GM23338 (cell line): ENCODE data around the gene NTM.

Source experiments
- EZH2 ChIP-seq: fragments of 200-600 bp; sonication (generic); IDR thresholded peaks from one replicate; pipeline ENCODE4 v1.8.0; 2017; ENCODE audit warnings: antibody characterized with exemption, mild to moderate bottlenecking, low read depth; ENCODE audit not compliant: unreplicated experiment
- EZH2phosphoT487 ChIP-seq: fragments of 200-600 bp; sonication (generic); IDR thresholded peaks from one replicate; pipeline ENCODE4 v1.8.1; 2018; ENCODE audit warnings: antibody characterized with exemption; ENCODE audit not compliant: unreplicated experiment
- JUNB ChIP-seq: IDR thresholded peaks from one replicate; pipeline ENCODE4 v1.6.1; 2016; ENCODE audit warnings: antibody characterized with exemption; ENCODE audit not compliant: unreplicated experiment
- POLR2AphosphoS5 ChIP-seq: IDR thresholded peaks from 2 replicates; pipeline ENCODE4 v1.6.1; 2016; ENCODE audit warnings: antibody characterized with exemption, low read depth
- ZNF331 ChIP-seq: fragments of 250-450 bp; sonication (Bioruptor Pico); IDR thresholded peaks from 2 replicates; pipeline ENCODE4 v1.5.0; 2020; ENCODE audit warnings: low read depth, mild to moderate bottlenecking, moderate library complexity
- TF ChIP-seq, protein P1 (sequence below), 2 experiments: fragments of 200-600 bp in 1 of 2; sonication (generic) in 1 of 2; conservative IDR thresholded peaks; 2 replicates each; pipeline versions ENCODE4 v1.5.1 to v1.6.1; 2016 to 2017; ENCODE audit warnings: antibody characterized with exemption in 2 of 2, low read depth in 2 of 2, mild to moderate bottlenecking in 2 of 2, moderate library complexity in 1 of 2
- TF ChIP-seq, protein P2 (sequence below): IDR thresholded peaks from 2 replicates; pipeline ENCODE4 v1.6.1; 2016; ENCODE audit warnings: antibody characterized with exemption
- TF ChIP-seq, protein P3 (sequence below): IDR thresholded peaks from one replicate; pipeline ENCODE4 v1.6.1; 2018; ENCODE audit warnings: antibody characterized with exemption; ENCODE audit not compliant: unreplicated experiment

DNA sequence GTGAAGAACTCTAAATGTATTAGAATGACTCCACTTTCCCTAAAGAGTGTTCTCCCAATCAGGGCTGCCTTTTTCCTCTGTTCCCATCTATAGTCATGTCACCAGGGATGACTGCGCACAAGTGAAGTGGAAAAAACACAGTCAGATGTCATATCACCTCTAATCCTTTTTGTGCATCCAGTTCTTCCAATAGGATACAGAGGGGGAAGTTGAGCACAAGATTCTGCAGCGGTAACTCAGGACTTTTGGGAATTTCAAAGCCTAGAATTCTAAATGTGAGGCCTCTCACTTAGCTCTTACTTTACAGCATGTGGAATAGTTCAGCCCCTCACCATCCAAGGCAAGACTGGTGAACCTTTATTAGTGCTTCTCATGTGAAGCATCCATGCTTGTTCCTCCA is 602.6 kb downstream of the NTM start:
- TF ChIP-seq, protein P1, sequence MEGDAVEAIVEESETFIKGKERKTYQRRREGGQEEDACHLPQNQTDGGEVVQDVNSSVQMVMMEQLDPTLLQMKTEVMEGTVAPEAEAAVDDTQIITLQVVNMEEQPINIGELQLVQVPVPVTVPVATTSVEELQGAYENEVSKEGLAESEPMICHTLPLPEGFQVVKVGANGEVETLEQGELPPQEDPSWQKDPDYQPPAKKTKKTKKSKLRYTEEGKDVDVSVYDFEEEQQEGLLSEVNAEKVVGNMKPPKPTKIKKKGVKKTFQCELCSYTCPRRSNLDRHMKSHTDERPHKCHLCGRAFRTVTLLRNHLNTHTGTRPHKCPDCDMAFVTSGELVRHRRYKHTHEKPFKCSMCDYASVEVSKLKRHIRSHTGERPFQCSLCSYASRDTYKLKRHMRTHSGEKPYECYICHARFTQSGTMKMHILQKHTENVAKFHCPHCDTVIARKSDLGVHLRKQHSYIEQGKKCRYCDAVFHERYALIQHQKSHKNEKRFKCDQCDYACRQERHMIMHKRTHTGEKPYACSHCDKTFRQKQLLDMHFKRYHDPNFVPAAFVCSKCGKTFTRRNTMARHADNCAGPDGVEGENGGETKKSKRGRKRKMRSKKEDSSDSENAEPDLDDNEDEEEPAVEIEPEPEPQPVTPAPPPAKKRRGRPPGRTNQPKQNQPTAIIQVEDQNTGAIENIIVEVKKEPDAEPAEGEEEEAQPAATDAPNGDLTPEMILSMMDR (conservative IDR thresholded peaks at IDR 0.05; ENCODE audit: low read depth in 2 of 2): no peak
- TF ChIP-seq, protein P2, sequence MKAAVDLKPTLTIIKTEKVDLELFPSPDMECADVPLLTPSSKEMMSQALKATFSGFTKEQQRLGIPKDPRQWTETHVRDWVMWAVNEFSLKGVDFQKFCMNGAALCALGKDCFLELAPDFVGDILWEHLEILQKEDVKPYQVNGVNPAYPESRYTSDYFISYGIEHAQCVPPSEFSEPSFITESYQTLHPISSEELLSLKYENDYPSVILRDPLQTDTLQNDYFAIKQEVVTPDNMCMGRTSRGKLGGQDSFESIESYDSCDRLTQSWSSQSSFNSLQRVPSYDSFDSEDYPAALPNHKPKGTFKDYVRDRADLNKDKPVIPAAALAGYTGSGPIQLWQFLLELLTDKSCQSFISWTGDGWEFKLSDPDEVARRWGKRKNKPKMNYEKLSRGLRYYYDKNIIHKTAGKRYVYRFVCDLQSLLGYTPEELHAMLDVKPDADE: no peak
- TF ChIP-seq, protein P3, sequence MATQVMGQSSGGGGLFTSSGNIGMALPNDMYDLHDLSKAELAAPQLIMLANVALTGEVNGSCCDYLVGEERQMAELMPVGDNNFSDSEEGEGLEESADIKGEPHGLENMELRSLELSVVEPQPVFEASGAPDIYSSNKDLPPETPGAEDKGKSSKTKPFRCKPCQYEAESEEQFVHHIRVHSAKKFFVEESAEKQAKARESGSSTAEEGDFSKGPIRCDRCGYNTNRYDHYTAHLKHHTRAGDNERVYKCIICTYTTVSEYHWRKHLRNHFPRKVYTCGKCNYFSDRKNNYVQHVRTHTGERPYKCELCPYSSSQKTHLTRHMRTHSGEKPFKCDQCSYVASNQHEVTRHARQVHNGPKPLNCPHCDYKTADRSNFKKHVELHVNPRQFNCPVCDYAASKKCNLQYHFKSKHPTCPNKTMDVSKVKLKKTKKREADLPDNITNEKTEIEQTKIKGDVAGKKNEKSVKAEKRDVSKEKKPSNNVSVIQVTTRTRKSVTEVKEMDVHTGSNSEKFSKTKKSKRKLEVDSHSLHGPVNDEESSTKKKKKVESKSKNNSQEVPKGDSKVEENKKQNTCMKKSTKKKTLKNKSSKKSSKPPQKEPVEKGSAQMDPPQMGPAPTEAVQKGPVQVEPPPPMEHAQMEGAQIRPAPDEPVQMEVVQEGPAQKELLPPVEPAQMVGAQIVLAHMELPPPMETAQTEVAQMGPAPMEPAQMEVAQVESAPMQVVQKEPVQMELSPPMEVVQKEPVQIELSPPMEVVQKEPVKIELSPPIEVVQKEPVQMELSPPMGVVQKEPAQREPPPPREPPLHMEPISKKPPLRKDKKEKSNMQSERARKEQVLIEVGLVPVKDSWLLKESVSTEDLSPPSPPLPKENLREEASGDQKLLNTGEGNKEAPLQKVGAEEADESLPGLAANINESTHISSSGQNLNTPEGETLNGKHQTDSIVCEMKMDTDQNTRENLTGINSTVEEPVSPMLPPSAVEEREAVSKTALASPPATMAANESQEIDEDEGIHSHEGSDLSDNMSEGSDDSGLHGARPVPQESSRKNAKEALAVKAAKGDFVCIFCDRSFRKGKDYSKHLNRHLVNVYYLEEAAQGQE: no peak
- no peak for TF ChIP-seq POLR2AphosphoS5
- TF ChIP-seq EZH2: no peak
- no peak for TF ChIP-seq JUNB
- no peak for TF ChIP-seq EZH2phosphoT487
- no peak for TF ChIP-seq ZNF331 (CRISPR knock-in tag)
